Neural progenitor cell (in vitro differentiated cells): Measurements from ENCODE around the gene ABL1.

Experiments
- EZH2 ChIP-seq: fragments of 200-600 bp; sonication (generic); IDR thresholded peaks from 2 replicates; pipeline ENCODE4 v1.6.1; 2017; ENCODE audit warnings: antibody characterized with exemption, mild to moderate bottlenecking, moderate library complexity
- EZH2phosphoT487 ChIP-seq: fragments of 200-600 bp; sonication (generic); IDR thresholded peaks from 2 replicates; pipeline ENCODE4 v1.6.1; 2017; ENCODE audit warnings: antibody characterized with exemption
- TF ChIP-seq, protein P1 (sequence below): fragments of 200-600 bp; sonication (generic); IDR thresholded peaks from 2 replicates; pipeline ENCODE4 v1.5.1; 2017; ENCODE audit warnings: antibody characterized with exemption, mild to moderate bottlenecking

DNA sequence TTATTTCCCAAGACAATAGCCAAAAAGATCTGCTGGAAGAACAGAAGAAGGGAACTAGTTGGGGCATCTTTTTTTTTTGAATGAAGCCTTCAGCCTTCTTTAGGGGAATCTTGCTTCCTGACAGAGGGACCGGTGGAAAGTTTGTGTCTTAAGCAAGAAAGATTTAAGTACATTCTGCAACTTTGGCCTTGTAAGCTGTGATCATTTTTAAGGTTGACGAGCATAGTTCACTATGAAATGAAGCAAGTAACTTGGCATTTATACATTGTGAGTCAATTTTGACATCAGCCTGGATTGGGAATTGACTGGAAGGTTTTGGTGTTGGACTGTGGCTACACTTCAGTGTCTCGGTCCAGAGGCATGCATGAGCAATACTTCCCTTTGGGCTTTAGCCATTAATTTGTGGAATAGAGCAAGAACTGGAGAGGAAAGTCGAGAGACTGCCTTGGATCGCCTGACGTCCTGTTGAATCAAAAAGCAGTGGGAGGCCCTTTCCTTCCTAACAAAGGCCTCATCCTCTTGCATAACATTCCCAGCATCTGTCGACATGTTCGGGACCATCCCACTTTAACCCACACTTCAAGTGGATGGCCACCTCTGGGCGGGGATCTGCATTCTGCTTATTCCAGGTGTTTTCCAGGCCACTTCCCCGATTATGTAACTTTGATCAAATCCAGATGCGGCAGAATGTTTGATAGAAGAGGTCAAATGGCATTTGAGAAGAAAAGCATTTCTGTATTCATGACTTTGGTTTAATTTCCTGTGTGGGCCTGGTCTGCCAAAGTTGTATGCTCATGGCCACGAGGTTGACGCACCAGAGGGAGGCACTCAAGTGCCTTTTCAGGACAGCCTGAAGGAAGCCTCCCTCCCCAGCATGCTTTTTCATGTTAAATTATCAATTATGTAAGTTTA is 12.5 kb downstream of the ABL1 start:
- TF ChIP-seq, protein P1, sequence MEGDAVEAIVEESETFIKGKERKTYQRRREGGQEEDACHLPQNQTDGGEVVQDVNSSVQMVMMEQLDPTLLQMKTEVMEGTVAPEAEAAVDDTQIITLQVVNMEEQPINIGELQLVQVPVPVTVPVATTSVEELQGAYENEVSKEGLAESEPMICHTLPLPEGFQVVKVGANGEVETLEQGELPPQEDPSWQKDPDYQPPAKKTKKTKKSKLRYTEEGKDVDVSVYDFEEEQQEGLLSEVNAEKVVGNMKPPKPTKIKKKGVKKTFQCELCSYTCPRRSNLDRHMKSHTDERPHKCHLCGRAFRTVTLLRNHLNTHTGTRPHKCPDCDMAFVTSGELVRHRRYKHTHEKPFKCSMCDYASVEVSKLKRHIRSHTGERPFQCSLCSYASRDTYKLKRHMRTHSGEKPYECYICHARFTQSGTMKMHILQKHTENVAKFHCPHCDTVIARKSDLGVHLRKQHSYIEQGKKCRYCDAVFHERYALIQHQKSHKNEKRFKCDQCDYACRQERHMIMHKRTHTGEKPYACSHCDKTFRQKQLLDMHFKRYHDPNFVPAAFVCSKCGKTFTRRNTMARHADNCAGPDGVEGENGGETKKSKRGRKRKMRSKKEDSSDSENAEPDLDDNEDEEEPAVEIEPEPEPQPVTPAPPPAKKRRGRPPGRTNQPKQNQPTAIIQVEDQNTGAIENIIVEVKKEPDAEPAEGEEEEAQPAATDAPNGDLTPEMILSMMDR = no peak
- no peak for TF ChIP-seq EZH2
- no peak for TF ChIP-seq EZH2phosphoT487
